ENCODE measurements around the gene AUTS2. TPM values are rescaled to one million over a fixed set of nuclear protein-coding genes. Genes with fewer than 3 reads are reported as not detected.

AUTS2 gene
- total and polyA plus RNA-seq, 2 of the 8 experiments (the other 6 are each of a cell fraction or from before 2014, with no cell fraction given) = 25.9 to 101 TPM

DNA sequence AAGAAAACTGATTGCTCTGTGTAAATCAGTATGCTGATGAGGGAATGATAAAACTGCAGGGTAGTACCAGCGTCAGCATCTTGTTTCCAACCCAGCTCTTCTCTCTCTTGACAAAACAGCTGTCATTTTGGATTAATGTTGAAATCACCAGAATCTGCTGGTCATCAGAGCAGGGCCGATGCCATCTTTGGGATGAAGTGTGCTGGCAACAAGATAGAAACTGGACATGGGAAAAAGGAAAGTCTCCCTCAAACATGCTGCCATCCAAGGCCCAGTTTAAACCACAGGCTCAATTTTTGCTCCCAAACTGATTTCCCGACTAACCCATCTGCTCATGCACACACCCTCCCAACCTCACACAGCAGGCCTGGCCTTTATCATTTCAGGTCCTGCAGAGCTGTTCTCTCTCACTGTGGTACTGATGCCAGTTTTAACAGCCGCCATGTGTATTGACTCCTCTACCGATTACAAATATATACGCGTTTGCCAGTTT is 285.2 kb downstream of the AUTS2 start:
- Histone ChIP-seq H4K5ac (ENCODE audit: insufficient read length, low read depth, low read length) (no peak overlapping the region), H3K23ac (ENCODE audit: insufficient read length) (no peak overlapping the region), H3K4me2 (ENCODE audit: insufficient read depth in 1 of 2, low read depth in 2 of 2, low read length in 2 of 2) (no peak overlapping the region), H3K27me3 (replicated peaks in 1 of 4; ENCODE audit: control insufficient read depth in 3 of 4, extremely low read depth in 1 of 4, insufficient read depth in 3 of 4, low read length in 3 of 4) (no peaks in the 10 kb centered on the region), H2BK20ac (ENCODE audit: low read length) (no peak overlapping the region), H3K14ac (ENCODE audit: insufficient read length) (no peak overlapping the region), H3K23me2 (ENCODE audit: low read depth, low read length) (no peaks in the 10 kb centered on the region), H2BK120ac (replicated peaks; ENCODE audit: low read depth, low read length) (no peak overlapping the region), H4K8ac (ENCODE audit: extremely low read depth, insufficient read depth, low read length) (no peak overlapping the region), H3K9ac (replicated peaks in 1 of 4; ENCODE audit: extremely low read depth in 1 of 4, low read depth in 3 of 4, low read length in 3 of 4) (no peak overlapping the region), H2BK5ac (ENCODE audit: low read depth, low read length) (no peak overlapping the region), H2AFZ (ENCODE audit: low read length) (no peak overlapping the region), H4K20me1 (replicated peaks in 1 of 2; ENCODE audit: control insufficient read depth in 1 of 2, insufficient read depth in 2 of 2, low read length in 2 of 2) (no peaks in the 10 kb centered on the region), H3K56ac (replicated peaks; ENCODE audit: insufficient read length, low read depth, low read length) (no peak overlapping the region), H4K91ac (replicated peaks; ENCODE audit: insufficient read length, low read length) (no peak overlapping the region), H3K4me3 (ENCODE audit: extremely low read depth in 1 of 4, insufficient read depth in 2 of 4, low read depth in 3 of 4, low read length in 4 of 4) (no peak overlapping the region), H2BK12ac (ENCODE audit: low read depth, low read length) (no peak overlapping the region), H3K27ac (ENCODE audit: low read depth, low read length) (no peak overlapping the region), H3K9me3 (ENCODE audit: insufficient read depth in 2 of 2, low read depth in 1 of 2, low read length in 1 of 2) (no peaks in the 10 kb centered on the region), H3K36me3 (ENCODE audit: control insufficient read depth in 2 of 4, insufficient read depth in 4 of 4, low read length in 3 of 4) (no peaks in the 10 kb centered on the region), H3K4ac (replicated peaks; ENCODE audit: insufficient read length, low read depth, low read length) (no peak overlapping the region), H3K79me1 (ENCODE audit: low read depth, low read length) (no peaks in the 10 kb centered on the region), H2BK15ac (ENCODE audit: low read length) (no peak overlapping the region), H3K18ac (ENCODE audit: extremely low read depth, low read length) (no peak overlapping the region), H3K4me1 (replicated peaks in 1 of 4; ENCODE audit: control insufficient read depth in 3 of 4, insufficient read depth in 4 of 4, low read length in 3 of 4) (no peaks in the 10 kb centered on the region), H2AK5ac (ENCODE audit: low read depth, low read length) (no peak overlapping the region), H3K79me2 (ENCODE audit: control insufficient read depth in 1 of 2, insufficient read depth in 2 of 2, low read length in 2 of 2) (no peaks in the 10 kb centered on the region)
- no peak for TF ChIP-seq RXRA (IDR thresholded peaks at IDR 0.05; ENCODE audit: insufficient read depth, low read depth, low read length)
- no peak for TF ChIP-seq CEBPB (IDR thresholded peaks at IDR 0.05; ENCODE audit: low read depth, low read length)
- TF ChIP-seq TAF1 (IDR thresholded peaks at IDR 0.05; ENCODE audit: low read depth, low read length) = no peak
- no peak for TF ChIP-seq BRCA1 (IDR thresholded peaks at IDR 0.05; ENCODE audit: low read depth, low read length)
- TF ChIP-seq, protein P1, sequence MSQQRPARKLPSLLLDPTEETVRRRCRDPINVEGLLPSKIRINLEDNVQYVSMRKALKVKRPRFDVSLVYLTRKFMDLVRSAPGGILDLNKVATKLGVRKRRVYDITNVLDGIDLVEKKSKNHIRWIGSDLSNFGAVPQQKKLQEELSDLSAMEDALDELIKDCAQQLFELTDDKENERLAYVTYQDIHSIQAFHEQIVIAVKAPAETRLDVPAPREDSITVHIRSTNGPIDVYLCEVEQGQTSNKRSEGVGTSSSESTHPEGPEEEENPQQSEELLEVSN (IDR thresholded peaks at IDR 0.05) = no peak
- no peak for TF ChIP-seq RBBP5 (IDR thresholded peaks at IDR 0.05; ENCODE audit: borderline replicate concordance, low read depth, low read length)
- TF ChIP-seq NANOG (IDR thresholded peaks at IDR 0.05; ENCODE audit: insufficient read depth, low read depth, low read length, poor library complexity, severe bottlenecking) = no peak
- ChIA-PET POLR2A (ENCODE audit: partially characterized antibody) (no interaction called here), CTCF (ENCODE audit: partially characterized antibody) (no interaction called here)
- DNase-seq (ENCODE audit: low read depth in 1 of 2, low spot score in 2 of 2) (no peak), FAIRE-seq (no peak)
- WGBS, 2 experiments (ENCODE audit: extremely low coverage in 1 of 2, insufficient coverage in 1 of 2, insufficient read length in 1 of 2, insufficient replicate concordance in 2 of 2, low coverage in 1 of 2, low lambda C conversion rate in 2 of 2, missing lambda C conversion rate in 1 of 2) = 86% methylated on average over 7 of the region's 7 CpGs; no CpG with 5 or more reads in 1 of the 2 experiments
